Measurements from ENCODE around the gene PNCK.

DNA sequence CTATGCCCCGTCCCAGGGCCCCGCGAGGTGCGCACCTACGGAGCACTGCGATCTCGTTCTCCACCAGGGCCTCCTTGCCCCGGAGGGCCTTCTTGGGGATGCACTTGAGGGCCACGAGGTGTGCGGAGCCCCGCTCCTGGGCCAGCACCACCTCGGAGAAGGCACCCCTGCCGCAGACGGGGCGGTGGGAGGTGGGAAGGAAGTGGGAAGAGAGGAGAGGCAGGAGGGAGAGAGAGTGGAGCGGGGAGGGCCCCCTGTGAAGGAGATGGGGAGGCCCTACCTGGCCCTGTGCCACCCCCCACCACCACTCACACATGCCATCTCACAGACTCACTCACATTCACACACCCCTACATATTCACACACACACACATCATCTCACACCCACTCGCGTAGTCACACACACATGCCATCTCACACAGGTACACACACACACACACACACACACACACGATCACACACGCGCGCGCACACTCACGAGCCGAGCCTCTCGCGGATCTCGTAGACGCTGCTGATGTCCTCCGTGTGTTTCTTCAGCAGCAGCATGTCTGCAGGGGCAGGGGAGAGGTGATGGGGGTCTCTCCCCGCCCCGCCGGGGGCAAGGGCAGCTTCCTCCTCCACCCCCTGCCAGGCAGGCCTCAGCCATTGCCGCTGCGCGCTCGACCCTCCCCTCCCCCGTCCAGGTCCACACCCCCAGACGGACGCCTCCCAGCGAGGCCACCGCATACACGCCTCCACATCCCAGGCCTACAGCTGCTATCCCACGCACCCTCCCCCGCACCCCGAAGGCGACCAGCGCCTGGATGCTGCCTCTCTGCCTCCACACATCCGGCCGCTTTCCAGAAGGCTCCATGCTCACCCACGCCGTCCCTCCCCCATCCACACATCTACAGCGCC, 834 bp downstream of the PNCK start:
- TF ChIP-seq POLR2A (IDR thresholded peaks at IDR 0.05; ENCODE audit: low read length), result no peak
- no peak for TF ChIP-seq GATA1 (IDR thresholded peaks at IDR 0.05; ENCODE audit: low read depth, low read length)

All from erythroblast (primary cell).